Measurements from ENCODE around the gene CAPN10.

DNA sequence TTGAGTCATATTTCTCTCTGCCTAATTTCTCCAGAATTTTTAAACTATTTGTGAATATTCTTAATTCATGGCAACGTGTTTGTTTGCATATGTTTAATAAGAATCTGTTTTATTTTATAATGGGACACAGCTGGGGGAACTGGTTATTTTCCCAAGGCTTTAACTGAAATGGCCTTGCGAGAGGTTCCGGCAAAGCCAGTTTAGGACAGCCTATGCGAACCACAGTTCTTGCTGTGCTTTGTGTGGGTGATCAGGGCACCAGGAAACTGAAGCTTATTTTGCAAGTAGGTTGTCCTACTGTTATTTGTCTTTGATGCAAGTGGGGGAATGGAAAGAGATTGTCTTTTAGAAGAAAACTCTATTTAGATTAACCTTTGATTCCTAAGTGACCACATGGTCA is 35.2 kb upstream of the CAPN10 start:
- TF ChIP-seq ZNF274 (IDR thresholded peaks at IDR 0.05; ENCODE audit: low read depth, low read length) (no peak), SUZ12 (IDR thresholded peaks at IDR 0.05; ENCODE audit: extremely low read depth, insufficient read depth, insufficient read length) (no peak)

All from NT2/D1 (cell line).